ENCODE results near the gene INSYN2A.

The INSYN2A gene

DNA sequence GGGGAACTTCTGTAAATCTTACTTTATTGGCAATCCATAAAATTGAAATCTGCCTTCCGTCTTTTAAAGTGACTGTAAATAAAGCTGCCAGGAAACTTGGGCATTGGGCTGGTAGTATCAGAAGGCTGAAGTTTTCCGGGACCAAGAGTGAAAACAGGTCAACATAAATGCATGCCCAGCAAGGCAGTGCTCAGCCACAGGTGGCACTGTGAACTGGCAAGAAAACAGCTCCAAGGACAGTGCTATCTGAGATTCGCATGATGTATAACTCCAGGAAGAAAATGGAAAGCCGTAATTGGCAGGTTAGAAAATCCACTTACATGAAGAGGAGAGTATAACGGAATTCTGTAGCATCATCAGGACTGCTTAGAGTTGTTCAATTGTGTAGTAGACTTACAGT is 1.9 kb upstream of the INSYN2A start:
- Histone ChIP-seq H3K36me3 (no peaks in the 10 kb centered on the region), H3K27ac (no peak overlapping the region), H4K20me1 (no peaks in the 10 kb centered on the region), H3K4me1 (peaks cover 19% of the 10 kb centered on the region), H3K9me3 (peaks cover 19% of the 10 kb centered on the region), H3K4me3 (no peak overlapping the region), H3K4me2 (peak overlapping the region; percentile 60; the same call in 1 of the 2 replicates), H3K27me3 (peaks cover 20% of the 10 kb centered on the region), H3K9ac (no peak overlapping the region)
- TF ChIP-seq Cebpa-rat (IDR thresholded peaks at IDR 0.05): no peak

DNA sequence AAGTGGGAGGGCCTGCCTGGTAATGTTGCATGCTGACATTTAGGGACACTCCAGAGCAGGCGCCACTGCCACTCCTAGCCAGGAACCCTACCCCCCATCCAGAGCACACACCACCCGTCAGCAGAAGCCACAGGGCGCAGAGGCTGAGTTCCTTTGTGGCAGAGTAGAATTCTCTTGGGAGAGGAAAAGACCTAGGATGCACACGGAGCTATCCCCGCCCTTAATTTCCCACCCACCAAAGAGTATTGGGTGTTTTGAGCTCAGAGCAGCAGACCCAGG is 702 bp upstream of the INSYN2A start:
- Histone ChIP-seq H3K4me1 (peaks cover 19% of the 10 kb centered on the region), H3K9ac (no peak overlapping the region), H3K4me2 (peak overlapping the region; percentile 60), H3K36me3 (no peaks in the 10 kb centered on the region), H3K9me3 (peaks cover 19% of the 10 kb centered on the region), H3K27ac (no peak overlapping the region), H3K27me3 (peaks cover 20% of the 10 kb centered on the region), H3K4me3 (no peak overlapping the region), H4K20me1 (no peaks in the 10 kb centered on the region)
- TF ChIP-seq Cebpa-rat (IDR thresholded peaks at IDR 0.05): no peak

DNA sequence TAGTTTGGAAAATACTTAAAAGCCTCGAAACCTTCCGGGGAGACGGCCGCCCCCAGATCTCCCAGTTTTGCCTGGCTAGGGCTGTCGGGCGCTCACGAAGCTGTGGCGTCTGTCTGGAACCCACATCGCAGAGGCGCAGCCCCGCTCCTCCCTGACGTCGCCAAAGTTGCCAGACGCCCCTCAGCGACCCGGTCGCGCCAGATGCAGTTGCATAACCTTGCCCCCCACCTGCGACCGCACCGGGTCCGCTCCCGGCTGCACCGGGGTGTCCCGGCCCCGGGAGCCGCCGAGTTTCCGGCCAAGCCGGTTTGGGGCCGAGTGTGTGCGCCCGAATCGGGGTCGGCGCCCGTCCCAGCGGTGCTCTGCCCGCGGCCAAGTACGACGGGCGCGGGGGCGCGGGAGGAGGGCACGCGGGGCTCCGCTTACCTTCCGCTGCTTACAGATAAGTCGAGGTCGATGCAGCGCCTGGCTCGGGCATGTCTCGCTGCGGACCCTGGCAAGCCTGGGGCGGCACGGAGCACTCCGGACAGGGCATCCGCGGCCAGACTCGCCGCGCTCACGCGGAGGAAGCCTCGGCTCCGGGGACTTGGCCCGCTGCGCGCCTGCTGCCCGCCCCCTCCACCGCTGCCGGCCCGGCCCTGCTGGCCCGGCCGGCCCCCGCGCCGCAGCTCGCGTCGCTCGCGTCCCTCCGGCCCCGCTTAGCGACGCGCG is 665 bp downstream of the INSYN2A start:
- H3K4me3 ChIP-seq: no peak overlapping the region
- H3K4me1 ChIP-seq: peaks cover 19% of the 10 kb centered on the region
- H3K36me3 ChIP-seq: no peaks in the 10 kb centered on the region

DNA sequence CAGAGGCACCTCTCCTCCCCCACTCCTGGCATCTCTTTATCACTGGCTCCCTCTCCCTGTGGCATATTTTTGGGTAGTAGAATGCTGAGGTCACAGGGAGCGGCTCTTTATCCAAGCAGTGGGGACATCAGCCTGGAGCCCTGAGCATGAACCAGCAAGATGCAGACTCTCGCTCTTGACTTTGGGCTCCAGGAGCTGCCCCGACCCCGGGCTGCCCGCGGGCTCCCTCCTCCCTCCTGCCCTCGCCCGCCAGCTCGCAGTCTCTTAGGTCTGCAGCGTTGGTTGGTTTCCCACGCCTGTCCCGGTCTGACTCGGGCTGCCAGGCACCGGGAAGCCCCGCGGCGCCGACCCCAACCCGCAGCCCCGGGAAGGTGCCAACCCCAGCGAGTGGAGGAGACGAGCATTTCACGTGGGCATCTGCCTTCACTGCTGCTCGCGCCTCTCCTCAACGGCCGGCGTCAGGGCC is 1.3 kb downstream of the INSYN2A start:
- Histone ChIP-seq H4K20me1 (no peaks in the 10 kb centered on the region), H3K9ac (no peak overlapping the region), H3K36me3 (no peaks in the 10 kb centered on the region), H3K4me2 (no peak overlapping the region), H3K27ac (no peak overlapping the region), H3K9me3 (peaks cover 19% of the 10 kb centered on the region), H3K4me1 (peaks cover 19% of the 10 kb centered on the region), H3K27me3 (peaks cover 20% of the 10 kb centered on the region), H3K4me3 (no peak overlapping the region)
- no peak for TF ChIP-seq Cebpa-rat (IDR thresholded peaks at IDR 0.05)

More for the DNA sequence above, 665 bp downstream of the INSYN2A start:
- no peaks in the 10 kb centered on the region for H4K20me1 ChIP-seq
- no peak overlapping the region for H3K27ac ChIP-seq
- peaks cover 19% of the 10 kb centered on the region for H3K9me3 ChIP-seq
- no peak overlapping the region for H3K4me2 ChIP-seq
- H3K9ac ChIP-seq: no peak overlapping the region
- peaks cover 20% of the 10 kb centered on the region for H3K27me3 ChIP-seq
- TF ChIP-seq Cebpa-rat (IDR thresholded peaks at IDR 0.05): no peak

DNA sequence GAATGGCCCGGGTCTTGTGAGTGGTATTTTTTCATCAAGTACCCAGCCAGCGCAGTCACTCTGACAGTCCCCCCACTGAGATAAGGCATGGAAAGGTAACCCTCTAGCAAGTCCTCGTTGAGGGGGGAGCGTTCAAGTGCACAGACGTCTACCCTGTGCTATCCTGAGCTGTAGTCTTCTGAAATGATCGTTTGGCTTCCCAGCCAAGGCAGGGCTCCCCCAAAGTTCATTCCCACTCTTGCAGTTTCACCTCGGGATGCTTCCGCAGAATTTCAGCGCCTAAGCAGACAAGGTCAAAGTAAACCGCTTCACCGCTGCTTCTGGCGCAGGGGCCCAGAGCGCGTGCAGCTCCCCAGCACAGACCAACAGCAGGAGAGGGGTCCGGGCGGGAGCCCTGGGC is 1.8 kb downstream of the INSYN2A start:
- Histone ChIP-seq H3K27me3 (peaks cover 20% of the 10 kb centered on the region), H3K36me3 (no peaks in the 10 kb centered on the region), H3K9ac (no peak overlapping the region), H4K20me1 (no peaks in the 10 kb centered on the region), H3K4me3 (no peak overlapping the region), H3K4me2 (no peak overlapping the region), H3K4me1 (peaks cover 19% of the 10 kb centered on the region), H3K9me3 (peaks cover 19% of the 10 kb centered on the region), H3K27ac (no peak overlapping the region)
- no peak for TF ChIP-seq Cebpa-rat (IDR thresholded peaks at IDR 0.05)

DNA sequence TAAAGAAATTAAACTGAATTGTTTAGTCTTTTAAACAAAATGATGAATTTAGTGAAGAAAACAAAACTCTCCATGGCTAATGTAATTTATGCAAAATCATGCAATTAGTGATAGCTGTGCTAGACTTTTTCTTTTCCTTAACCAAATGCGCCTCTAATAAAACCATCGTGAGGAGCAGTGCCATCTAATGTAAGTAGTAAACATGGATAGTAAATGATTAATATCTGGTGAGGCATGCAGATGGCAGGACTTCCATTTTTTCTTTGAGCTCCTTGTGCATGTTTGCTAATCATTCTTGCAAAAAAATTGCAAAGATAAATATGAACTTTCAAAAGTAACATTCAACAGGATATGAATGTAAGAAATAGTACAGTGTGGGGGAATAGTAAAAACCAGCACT is 2.3 kb downstream of the INSYN2A start:
- H4K20me1 ChIP-seq: no peaks in the 10 kb centered on the region
- TF ChIP-seq Cebpa-rat (IDR thresholded peaks at IDR 0.05): no peak
- H3K4me2 ChIP-seq: no peak overlapping the region
- H3K36me3 ChIP-seq: no peaks in the 10 kb centered on the region
- H3K27me3 ChIP-seq: peaks cover 20% of the 10 kb centered on the region
- H3K4me3 ChIP-seq: no peak overlapping the region
- peaks cover 19% of the 10 kb centered on the region for H3K4me1 ChIP-seq
- H3K9me3 ChIP-seq: peaks cover 19% of the 10 kb centered on the region
- no peak overlapping the region for H3K9ac ChIP-seq
- no peak overlapping the region for H3K27ac ChIP-seq

DNA sequence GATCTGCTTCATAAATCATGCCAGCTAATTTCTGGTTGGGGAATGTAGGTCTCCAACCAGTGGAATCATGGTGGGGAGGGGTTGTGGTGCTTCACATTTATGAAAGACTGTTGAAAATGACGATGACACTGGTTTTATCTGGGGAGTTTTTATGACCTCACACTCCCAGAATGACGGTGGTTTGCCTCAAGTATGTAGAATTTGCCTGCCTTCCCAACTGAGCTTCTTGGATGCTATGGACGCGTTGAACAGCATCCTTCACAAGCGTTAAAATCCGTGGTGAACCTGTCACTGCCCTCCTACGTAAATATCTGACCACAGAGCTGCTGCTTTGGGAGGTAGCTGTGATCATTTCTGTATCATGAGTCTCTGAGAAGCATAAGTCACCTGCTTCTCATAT is 3.3 kb downstream of the INSYN2A start:
- H3K4me2 ChIP-seq: no peak overlapping the region
- H4K20me1 ChIP-seq: no peaks in the 10 kb centered on the region
- no peak for TF ChIP-seq Cebpa-rat (IDR thresholded peaks at IDR 0.05)
- H3K27ac ChIP-seq: no peak overlapping the region
- H3K4me3 ChIP-seq: no peak overlapping the region
- peaks cover 19% of the 10 kb centered on the region for H3K9me3 ChIP-seq
- H3K36me3 ChIP-seq: no peaks in the 10 kb centered on the region
- H3K27me3 ChIP-seq: peaks cover 20% of the 10 kb centered on the region
- H3K9ac ChIP-seq: no peak overlapping the region
- H3K4me1 ChIP-seq: peaks cover 16% of the 10 kb centered on the region

DNA sequence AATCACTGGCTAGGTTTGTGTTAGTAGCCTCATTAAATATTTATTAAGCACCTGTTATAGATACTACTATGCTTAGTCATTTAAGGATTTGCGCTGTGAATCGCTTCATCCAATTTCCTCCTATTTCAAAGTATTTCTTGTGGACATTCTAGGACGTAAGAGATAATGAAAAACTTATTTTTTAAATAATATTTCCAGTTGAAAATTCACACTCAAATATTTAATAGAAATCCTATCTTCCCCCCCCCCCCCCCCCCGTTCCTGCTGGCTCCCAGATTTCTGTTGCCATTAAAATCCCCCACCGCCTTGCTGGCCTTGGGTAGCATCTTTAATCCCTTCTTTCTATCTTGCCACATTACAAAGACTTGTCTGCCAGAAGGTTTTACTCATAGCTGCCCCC is 6.0 kb downstream of the INSYN2A start:
- TF ChIP-seq Cebpa-rat (IDR thresholded peaks at IDR 0.05): no peak
- peaks cover 14% of the 10 kb centered on the region for H3K27me3 ChIP-seq
- H3K9ac ChIP-seq: no peak overlapping the region
- H3K9me3 ChIP-seq: peaks cover 10% of the 10 kb centered on the region
- H3K36me3 ChIP-seq: no peaks in the 10 kb centered on the region
- H3K4me2 ChIP-seq: no peak overlapping the region
- no peaks in the 10 kb centered on the region for H4K20me1 ChIP-seq
- no peaks in the 10 kb centered on the region for H3K4me1 ChIP-seq
- no peak overlapping the region for H3K27ac ChIP-seq
- no peak overlapping the region for H3K4me3 ChIP-seq

DNA sequence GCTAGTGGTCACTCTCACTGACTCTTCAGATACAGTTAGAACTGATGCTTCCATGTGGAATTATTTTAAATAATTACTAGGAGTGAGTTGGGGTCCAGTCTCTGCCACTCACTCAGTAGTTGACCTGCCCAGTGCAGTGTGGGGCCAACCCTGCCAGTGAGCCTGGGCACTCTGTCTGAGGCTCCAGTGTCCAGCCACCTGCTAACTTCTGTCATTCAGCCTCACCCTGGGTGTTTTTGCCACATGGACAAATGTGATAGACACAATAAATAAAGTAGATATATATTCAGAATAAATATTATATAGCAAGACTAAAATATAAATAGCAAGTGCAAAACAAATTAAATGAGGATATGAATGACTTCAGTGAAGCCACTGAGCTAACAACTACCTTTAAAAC is 7.2 kb downstream of the INSYN2A start:
- Histone ChIP-seq H4K20me1 (no peaks in the 10 kb centered on the region), H3K27me3 (0 out of 2 replicates have a peak, but pooled peaks cover 2% of the 10 kb centered on the region), H3K27ac (no peak overlapping the region), H3K9me3 (no peaks in the 10 kb centered on the region), H3K4me3 (no peak overlapping the region), H3K4me1 (no peaks in the 10 kb centered on the region), H3K4me2 (no peak overlapping the region), H3K36me3 (no peaks in the 10 kb centered on the region), H3K9ac (no peak overlapping the region)
- TF ChIP-seq Cebpa-rat (IDR thresholded peaks at IDR 0.05): no peak

DNA sequence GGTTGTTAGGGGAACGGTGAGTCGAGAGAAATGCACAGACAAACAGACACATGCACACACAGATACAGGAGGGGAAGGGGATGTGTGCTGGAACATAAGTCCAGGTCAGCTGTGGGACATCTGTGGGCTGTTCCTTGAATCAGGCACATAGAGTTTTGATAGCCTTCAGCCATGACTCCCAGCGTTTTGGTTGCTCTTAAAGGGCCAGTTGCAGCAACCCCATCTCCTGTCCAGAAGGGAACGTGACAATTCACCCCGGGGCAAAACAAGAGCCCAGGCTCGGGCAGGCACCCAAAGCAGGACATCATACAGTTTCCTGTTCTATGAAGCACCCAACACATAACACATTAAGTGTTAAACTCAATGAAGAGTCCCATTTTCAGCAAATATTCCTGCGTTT is 9.6 kb downstream of the INSYN2A start:
- no peak for TF ChIP-seq Cebpa-rat (IDR thresholded peaks at IDR 0.05)
- Histone ChIP-seq H3K4me2 (no peak overlapping the region), H3K27me3 (no peaks in the 10 kb centered on the region), H3K27ac (no peak overlapping the region), H3K9ac (no peak overlapping the region), H3K4me3 (no peak overlapping the region), H3K36me3 (no peaks in the 10 kb centered on the region), H3K9me3 (no peaks in the 10 kb centered on the region), H4K20me1 (no peaks in the 10 kb centered on the region), H3K4me1 (no peaks in the 10 kb centered on the region)

DNA sequence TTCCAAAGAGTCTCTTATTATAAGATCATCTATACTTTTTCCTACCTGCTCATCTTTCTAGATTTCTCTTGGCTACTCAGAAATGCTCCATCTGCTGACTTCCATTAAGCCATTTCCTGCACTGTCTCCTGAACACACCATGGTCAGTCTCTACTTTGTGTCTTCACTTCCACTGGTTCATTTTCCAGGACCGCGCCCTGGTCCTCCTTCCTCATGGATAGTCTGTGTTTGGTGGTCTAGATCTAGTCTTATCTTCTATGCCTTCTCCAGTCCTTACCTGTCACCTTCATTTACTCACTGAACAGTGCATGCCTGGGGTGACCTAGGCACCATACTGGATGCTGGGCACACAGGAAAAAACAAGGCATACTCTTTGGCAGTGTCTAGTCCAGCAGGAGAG is 11.8 kb downstream of the INSYN2A start:
- no peaks in the 10 kb centered on the region for H3K4me1 ChIP-seq
- no peaks in the 10 kb centered on the region for H3K27me3 ChIP-seq

More for the DNA sequence above, 11.8 kb downstream of the INSYN2A start:
- Histone ChIP-seq H3K4me2 (no peak overlapping the region), H3K4me3 (no peak overlapping the region), H3K36me3 (no peaks in the 10 kb centered on the region), H3K9ac (no peak overlapping the region), H3K27ac (no peak overlapping the region), H3K9me3 (no peaks in the 10 kb centered on the region), H4K20me1 (no peaks in the 10 kb centered on the region)
- TF ChIP-seq Cebpa-rat (IDR thresholded peaks at IDR 0.05): no peak
